HG02588 (cell line): ENCODE results near the gene PRKAG1.

ENCODE experiments used
- ATAC-seq: cut with Tn5 transposase; IDR thresholded peaks from one replicate; pipeline ENCODE4 v1.9.1; 2021; ENCODE audit warnings: mild to moderate bottlenecking, moderate library complexity; ENCODE audit not compliant: unreplicated experiment

The PRKAG1 gene

GRCh38 chr12:48969833-48970701 is 48.5 kb downstream of the PRKAG1 start:
- ATAC-seq: no peak

- ATAC-seq: no peak
Measured at GRCh38 chr12:48969160-48969771, 49.3 kb downstream of the PRKAG1 start.

GRCh38 chr12:48968467-48968866 is 50.1 kb downstream of the PRKAG1 start:
- no peak for ATAC-seq

GRCh38 chr12:48967991-48968390 is 50.6 kb downstream of the PRKAG1 start:
- ATAC-seq: no peak

GRCh38 chr12:48966177-48966895 is 52.2 kb downstream of the PRKAG1 start:
- no peak for ATAC-seq

GRCh38 chr12:48965298-48965838 is 53.2 kb downstream of the PRKAG1 start:
- no peak for ATAC-seq

GRCh38 chr12:48961801-48962200 is 56.8 kb downstream of the PRKAG1 start:
- no peak for ATAC-seq

GRCh38 chr12:48961331-48961730 is 57.2 kb downstream of the PRKAG1 start:
- ATAC-seq: no peak

GRCh38 chr12:48960834-48961233 is 57.7 kb downstream of the PRKAG1 start:
- no peak for ATAC-seq

- ATAC-seq: no peak
Measured at GRCh38 chr12:48958049-48958388, 60.6 kb downstream of the PRKAG1 start.

GRCh38 chr12:48957141-48958048 is 61.2 kb downstream of the PRKAG1 start, which contains the start of gene ARF3:
ARF3 (minus strand) TSS chr12:48957487; CDS start chr12:48941095, 16,392 bp downstream.
- peak; percentile 92 for ATAC-seq

- ATAC-seq: no peak
Measured at GRCh38 chr12:48956279-48957140, 62.1 kb downstream of the PRKAG1 start.

GRCh38 chr12:48954841-48955501 is 63.6 kb downstream of the PRKAG1 start:
- ATAC-seq: no peak

GRCh38 chr12:48954061-48954460 is 64.5 kb downstream of the PRKAG1 start:
- no peak for ATAC-seq

- ATAC-seq: no peak
Measured at GRCh38 chr12:48952691-48953090, 65.9 kb downstream of the PRKAG1 start.
